ENCODE measurements around the gene UNC45B.

GRCh38 chr17:35138218-35138617, 9.4 kb upstream of the UNC45B start:
- TF ChIP-seq CTCF (IDR thresholded peaks at IDR 0.05) (no peak), USF1 (IDR thresholded peaks at IDR 0.05; ENCODE audit: borderline replicate concordance, low read depth) (no peak), POLR2AphosphoS5 (IDR thresholded peaks at IDR 0.05; ENCODE audit: low read depth, low read length) (no peak), REST (IDR thresholded peaks at IDR 0.05; ENCODE audit: low read depth, low read length) (no peak), CHD2 (IDR thresholded peaks at IDR 0.05; ENCODE audit: low read length, partially characterized antibody) (no peak), FOXJ3 (CRISPR knock-in tag; IDR thresholded peaks at IDR 0.05) (no peak), SIN3A (IDR thresholded peaks at IDR 0.05; ENCODE audit: borderline replicate concordance, low read depth, low read length) (no peak), TCF12 (IDR thresholded peaks at IDR 0.05) (no peak), EP300 (IDR thresholded peaks at IDR 0.05; ENCODE audit: borderline replicate concordance in 1 of 2, low read depth in 1 of 2, low read length in 1 of 2) (no peak)
